DND-41 (cell line): ENCODE results near the gene PAK1.

Source experiments
- ATAC-seq: fragments of 200-7000 bp; cut with Tn5 transposase; 3 replicates; pipeline ENCODE4 v1.9.1; 2021; ENCODE audit warnings: low read depth; ENCODE audit not compliant: insufficient read depth
- DNase-seq: peaks from one replicate; pipeline ENCODE4 v3.0.0-alpha.2; 2020
- H2AFZ ChIP-seq: 2 replicates; pipeline ENCODE4 v1.6.0; 2012; ENCODE audit warnings: low read depth, low read length
- H3K27ac ChIP-seq: 2 replicates; pipeline ENCODE4 v1.5.1; 2012; ENCODE audit warnings: low read length, inconsistent platforms
- H3K27me3 ChIP-seq: fragments of 200-600 bp; sonication (generic); 2 replicates; pipeline ENCODE4 v1.6.0; 2012; ENCODE audit warnings: low read length, mild to moderate bottlenecking, inconsistent platforms; ENCODE audit not compliant: insufficient read depth, poor library complexity
- H3K36me3 ChIP-seq: 2 replicates; pipeline ENCODE4 v1.5.1; 2012; ENCODE audit warnings: low read length, inconsistent platforms; ENCODE audit not compliant: insufficient read depth
- H3K4me1 ChIP-seq: 2 replicates; pipeline ENCODE4 v1.5.1; 2012; ENCODE audit warnings: mild to moderate bottlenecking, low read length; ENCODE audit not compliant: insufficient read depth
- H3K4me2 ChIP-seq: 2 replicates; pipeline ENCODE4 v1.6.0; 2012; ENCODE audit warnings: mild to moderate bottlenecking, moderate library complexity, low read length, inconsistent platforms; ENCODE audit not compliant: insufficient read depth
- H3K4me3 ChIP-seq, 2 experiments: fragments of 200-600 bp in 1 of 2; shearing (Covaris generic) in 1 of 2; 2 replicates each; pipeline ENCODE4 v1.5.1; 2012 to 2016; ENCODE audit warnings: inconsistent platforms in 2 of 2, low read length in 2 of 2, mild to moderate bottlenecking in 2 of 2, low read depth in 1 of 2, moderate library complexity in 1 of 2
- H3K79me2 ChIP-seq: 2 replicates; pipeline ENCODE4 v1.6.0; 2012; ENCODE audit warnings: low read length, inconsistent platforms; ENCODE audit not compliant: insufficient read depth
- H3K9ac ChIP-seq: 2 replicates; pipeline ENCODE4 v1.6.0; 2012; ENCODE audit warnings: low read depth, mild to moderate bottlenecking, inconsistent platforms, low read length, moderate library complexity
- H3K9me3 ChIP-seq: 2 replicates; pipeline ENCODE4 v1.5.1; 2012; ENCODE audit warnings: low read length, moderate library complexity, mild to moderate bottlenecking, inconsistent platforms; ENCODE audit not compliant: insufficient read depth, severe bottlenecking
- H4K20me1 ChIP-seq: 2 replicates; pipeline ENCODE4 v1.6.0; 2012; ENCODE audit warnings: low read length; ENCODE audit not compliant: insufficient read depth
- EZH2 ChIP-seq: IDR thresholded peaks from 3 replicates; pipeline ENCODE4 v1.6.1; 2012; ENCODE audit warnings: borderline replicate concordance, low read depth, mild to moderate bottlenecking, moderate library complexity, low read length, inconsistent platforms; ENCODE audit not compliant: severe bottlenecking
- TF ChIP-seq, protein P1 (sequence below): IDR thresholded peaks from 2 replicates; pipeline ENCODE4 v1.5.1; 2012; ENCODE audit warnings: borderline replicate concordance, low read length, moderate library complexity, mild to moderate bottlenecking; ENCODE audit not compliant: poor library complexity, severe bottlenecking; ENCODE audit errors: extremely low read depth

The PAK1 gene

DNA sequence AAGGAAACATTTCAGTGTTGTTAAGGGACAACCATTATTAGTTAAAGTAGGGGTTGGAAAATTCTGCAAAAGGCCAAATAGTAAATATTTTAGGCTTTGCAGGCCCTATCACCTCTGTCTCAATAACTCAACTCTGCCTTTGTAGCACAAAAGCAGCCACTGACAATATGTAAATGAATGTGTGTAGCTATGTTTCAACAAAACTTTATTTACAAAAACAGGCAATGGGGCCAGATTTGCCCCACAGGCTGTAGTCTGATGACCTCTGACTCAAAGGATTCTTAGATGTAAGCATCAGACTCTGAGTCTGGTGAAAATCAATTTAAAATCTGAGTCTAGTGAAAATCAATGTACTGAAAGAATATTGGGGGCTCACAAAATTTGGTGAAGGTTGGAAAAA, 50.3 kb downstream of the PAK1 start:
- Histone ChIP-seq H3K36me3 (no peaks in the 10 kb centered on the region), H4K20me1 (no peaks in the 10 kb centered on the region), H3K79me2 (no peaks in the 10 kb centered on the region), H3K27me3 (no peaks in the 10 kb centered on the region), H3K9ac (no peak overlapping the region), H3K9me3 (no peaks in the 10 kb centered on the region), H3K4me1 (no peaks in the 10 kb centered on the region), H3K27ac (no peak overlapping the region), H2AFZ (no peak overlapping the region), H3K4me2 (no peak overlapping the region), H3K4me3 (no peak overlapping the region)
- DNase-seq, result no peak
- ATAC-seq, result no peak
- TF ChIP-seq, protein P1, sequence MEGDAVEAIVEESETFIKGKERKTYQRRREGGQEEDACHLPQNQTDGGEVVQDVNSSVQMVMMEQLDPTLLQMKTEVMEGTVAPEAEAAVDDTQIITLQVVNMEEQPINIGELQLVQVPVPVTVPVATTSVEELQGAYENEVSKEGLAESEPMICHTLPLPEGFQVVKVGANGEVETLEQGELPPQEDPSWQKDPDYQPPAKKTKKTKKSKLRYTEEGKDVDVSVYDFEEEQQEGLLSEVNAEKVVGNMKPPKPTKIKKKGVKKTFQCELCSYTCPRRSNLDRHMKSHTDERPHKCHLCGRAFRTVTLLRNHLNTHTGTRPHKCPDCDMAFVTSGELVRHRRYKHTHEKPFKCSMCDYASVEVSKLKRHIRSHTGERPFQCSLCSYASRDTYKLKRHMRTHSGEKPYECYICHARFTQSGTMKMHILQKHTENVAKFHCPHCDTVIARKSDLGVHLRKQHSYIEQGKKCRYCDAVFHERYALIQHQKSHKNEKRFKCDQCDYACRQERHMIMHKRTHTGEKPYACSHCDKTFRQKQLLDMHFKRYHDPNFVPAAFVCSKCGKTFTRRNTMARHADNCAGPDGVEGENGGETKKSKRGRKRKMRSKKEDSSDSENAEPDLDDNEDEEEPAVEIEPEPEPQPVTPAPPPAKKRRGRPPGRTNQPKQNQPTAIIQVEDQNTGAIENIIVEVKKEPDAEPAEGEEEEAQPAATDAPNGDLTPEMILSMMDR, result no peak
- TF ChIP-seq EZH2, result no peak

DNA sequence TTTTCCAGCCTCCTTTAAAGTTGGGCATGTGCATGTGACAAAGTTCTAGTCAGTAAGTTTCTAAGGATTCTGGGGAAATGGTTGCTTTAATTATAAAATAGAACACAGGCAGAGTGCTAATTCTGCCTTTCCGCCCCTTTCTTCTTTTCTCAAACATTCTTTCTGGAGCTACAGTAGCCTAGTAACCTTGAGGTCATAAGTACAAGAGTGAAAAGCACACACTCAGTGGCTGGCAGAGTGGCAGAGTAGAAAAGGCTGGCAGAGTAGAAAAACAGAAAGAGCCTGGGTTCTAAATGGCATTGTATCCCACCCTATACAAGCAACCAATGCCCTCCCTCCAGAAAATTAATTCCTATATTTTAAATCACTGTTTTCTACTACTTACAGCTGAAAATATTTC, 51.2 kb downstream of the PAK1 start:
- Histone ChIP-seq H3K4me3 (no peak overlapping the region), H3K9me3 (no peaks in the 10 kb centered on the region)
- no peak for DNase-seq

DNA sequence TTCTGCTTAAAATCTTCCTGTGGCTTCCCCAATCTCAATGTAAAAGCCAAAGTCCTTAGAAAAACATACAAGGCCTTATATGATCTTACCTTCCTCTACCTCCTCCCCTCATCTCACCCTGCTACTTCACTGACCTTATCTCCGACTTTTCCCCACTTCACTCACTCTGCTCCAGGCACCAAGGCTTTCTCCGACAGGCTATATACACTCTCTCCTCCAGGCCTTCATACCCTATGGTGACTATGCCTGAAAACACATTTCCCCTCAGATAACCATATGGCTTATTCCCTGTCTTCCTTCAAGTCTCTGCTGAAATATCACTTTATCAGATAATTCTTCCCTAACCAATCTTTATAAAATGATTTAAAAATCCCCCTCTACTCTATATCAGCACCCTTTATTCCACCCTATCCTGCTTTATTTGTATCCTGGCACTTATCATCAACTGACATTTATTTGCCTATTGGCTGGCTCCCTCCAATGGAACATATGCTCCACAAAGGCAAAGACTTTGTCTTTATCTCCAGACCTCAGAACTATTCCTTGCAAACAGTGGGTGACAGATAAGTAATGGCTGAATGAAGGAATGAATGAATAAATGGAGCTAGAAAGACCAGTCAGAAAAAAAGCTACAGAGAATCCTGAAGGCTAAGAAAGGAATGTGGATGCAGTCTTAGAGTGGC, 52.7 kb downstream of the PAK1 start:
- no peaks in the 10 kb centered on the region for H3K9me3 ChIP-seq
- H3K4me1 ChIP-seq, result no peaks in the 10 kb centered on the region
- DNase-seq, result no peak
- no peaks in the 10 kb centered on the region for H3K79me2 ChIP-seq
- no peak for ATAC-seq
- no peak overlapping the region for H3K4me3 ChIP-seq
- H3K27me3 ChIP-seq, result no peaks in the 10 kb centered on the region
- no peaks in the 10 kb centered on the region for H3K36me3 ChIP-seq
- H3K27ac ChIP-seq, result no peak overlapping the region
- no peak overlapping the region for H3K9ac ChIP-seq
- H4K20me1 ChIP-seq, result no peaks in the 10 kb centered on the region
- no peak overlapping the region for H3K4me2 ChIP-seq
- TF ChIP-seq, protein P1, result no peak
- no peak for TF ChIP-seq EZH2
- no peak overlapping the region for H2AFZ ChIP-seq

More for the DNA sequence above, 51.2 kb downstream of the PAK1 start:
- Histone ChIP-seq H3K27me3 (no peaks in the 10 kb centered on the region), H3K27ac (no peak overlapping the region), H3K36me3 (no peaks in the 10 kb centered on the region), H3K9ac (no peak overlapping the region), H3K79me2 (no peaks in the 10 kb centered on the region), H2AFZ (no peak overlapping the region), H4K20me1 (no peaks in the 10 kb centered on the region), H3K4me1 (no peaks in the 10 kb centered on the region), H3K4me2 (no peak overlapping the region)
- no peak for ATAC-seq
- no peak for TF ChIP-seq EZH2
- TF ChIP-seq, protein P1, result no peak
